NCI-H460 (cell line): ENCODE data around the gene SSBP3. TPM values are rescaled to one million over a fixed set of nuclear protein-coding genes. Genes with fewer than 3 reads are reported as not detected.

ENCODE experiments used
- DNase-seq: peaks from one replicate; pipeline ENCODE4 v3.0.0-alpha.2; 2016; ENCODE audit warnings: low read depth; ENCODE audit errors: extremely low read depth
- total RNA-seq: library from RNA; depleted of rRNA; stranded (reverse); fragments of >200 nt; shearing (Covaris generic); gene quantifications from 2 replicates; pipeline ENCODE4 v1.2.3, GENCODE V29; 2014

Gene SSBP3
- total RNA-seq, 1 experiment from 2014 or later: 3.1 TPM

DNA sequence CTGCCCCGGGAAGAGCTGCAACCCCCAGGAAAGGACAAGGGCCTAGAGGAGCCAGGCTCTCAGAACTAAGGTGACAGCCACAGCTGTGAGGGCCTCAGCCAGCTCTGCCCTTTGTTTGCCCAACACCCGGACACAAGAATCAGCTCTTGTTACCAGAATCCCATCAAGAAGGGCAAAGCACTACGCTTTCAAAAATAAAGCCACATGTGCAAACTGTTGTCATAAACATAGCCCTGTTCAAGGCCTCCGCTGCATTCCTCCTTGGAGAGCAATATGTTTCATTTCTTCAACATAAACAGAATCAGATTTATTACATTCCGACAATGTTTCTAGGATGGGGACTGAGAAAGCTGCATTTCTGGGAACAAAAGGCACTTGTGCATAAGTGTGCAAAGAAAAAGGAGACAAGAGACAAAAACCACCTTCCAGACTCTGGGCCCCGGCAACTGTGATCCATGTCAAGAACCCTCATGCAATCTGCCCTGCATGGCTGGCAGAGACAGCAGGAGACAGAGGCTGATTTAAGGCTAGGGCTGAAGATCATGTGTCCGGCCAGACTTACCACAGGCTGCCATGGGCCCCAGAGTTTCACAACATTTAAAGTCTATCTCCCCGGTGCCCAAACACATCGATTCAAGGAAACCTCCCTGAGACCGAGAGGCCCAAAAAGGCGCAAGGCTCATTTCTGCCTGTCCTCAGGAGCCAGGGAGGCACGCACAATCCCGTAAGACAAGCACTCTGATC lies 71.0 kb downstream of the SSBP3 start:
- no peak for DNase-seq

- DNase-seq: no peak
Measured at GRCh38 chr1:54332781-54333585, 73.2 kb downstream of the SSBP3 start.

DNA sequence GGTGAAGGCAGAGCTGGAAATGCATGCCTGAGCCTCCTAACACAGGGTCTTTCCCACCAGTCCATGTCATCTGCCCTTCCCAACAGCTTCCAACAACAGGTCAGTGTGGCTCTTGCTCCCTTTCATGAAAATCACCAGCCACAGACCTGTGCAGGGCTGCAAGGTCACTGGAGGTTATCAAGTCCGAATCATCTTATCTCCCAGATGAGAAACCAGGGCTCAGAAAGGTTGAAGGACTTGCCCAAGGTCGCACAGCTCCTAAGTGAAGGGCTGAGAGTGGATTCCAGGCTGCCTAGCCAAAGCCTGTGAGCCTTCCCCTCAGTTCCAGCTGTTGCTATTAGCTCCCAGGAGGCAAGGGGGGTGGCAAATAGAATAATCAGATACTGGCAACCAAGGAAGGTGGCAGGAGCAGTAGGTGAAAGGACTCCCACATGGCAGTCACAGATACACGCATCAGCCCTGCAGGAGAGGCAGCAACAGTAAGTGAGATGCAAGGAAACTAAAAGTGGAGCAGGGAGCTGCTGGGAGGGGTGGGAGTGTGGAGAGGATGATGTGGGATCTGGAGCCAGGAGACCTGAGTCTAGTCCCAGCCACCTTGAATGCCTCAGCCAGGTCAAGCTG lies 74.2 kb downstream of the SSBP3 start:
- DNase-seq: no peak

DNA sequence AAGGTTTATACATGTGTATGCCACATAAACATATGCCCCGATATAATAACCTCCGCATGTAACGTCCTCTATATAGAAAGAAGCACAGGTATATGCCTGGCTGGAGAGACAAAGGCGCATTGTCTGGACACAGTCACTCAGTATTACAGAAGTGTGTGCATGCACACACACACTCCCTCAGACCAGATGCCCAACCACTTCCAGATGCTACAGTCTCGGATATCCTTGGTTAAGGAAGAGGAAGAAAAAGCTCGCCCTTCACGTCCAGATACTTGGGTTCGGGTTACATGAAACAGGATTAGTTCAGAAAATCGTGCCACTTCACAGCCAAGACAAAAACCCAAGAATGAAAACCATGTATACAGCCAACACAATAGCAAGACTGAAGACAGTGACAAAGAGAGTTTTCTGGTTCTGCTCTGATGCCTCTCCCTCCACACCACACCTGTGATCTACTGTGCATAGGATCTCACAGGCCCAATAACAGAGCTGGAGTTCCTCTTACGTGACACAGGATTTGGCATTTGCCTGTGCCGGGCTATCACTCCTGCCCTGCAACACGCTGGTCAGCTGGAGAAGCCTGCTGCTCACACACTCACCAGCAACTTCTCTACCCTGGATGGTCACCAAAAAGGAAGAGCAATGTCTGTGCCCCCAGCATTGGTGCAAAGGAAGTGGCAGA lies 75.0 kb downstream of the SSBP3 start:
- DNase-seq: no peak

GRCh38 chr1:54329312-54330003 lies 76.7 kb downstream of the SSBP3 start:
- no peak for DNase-seq

DNA sequence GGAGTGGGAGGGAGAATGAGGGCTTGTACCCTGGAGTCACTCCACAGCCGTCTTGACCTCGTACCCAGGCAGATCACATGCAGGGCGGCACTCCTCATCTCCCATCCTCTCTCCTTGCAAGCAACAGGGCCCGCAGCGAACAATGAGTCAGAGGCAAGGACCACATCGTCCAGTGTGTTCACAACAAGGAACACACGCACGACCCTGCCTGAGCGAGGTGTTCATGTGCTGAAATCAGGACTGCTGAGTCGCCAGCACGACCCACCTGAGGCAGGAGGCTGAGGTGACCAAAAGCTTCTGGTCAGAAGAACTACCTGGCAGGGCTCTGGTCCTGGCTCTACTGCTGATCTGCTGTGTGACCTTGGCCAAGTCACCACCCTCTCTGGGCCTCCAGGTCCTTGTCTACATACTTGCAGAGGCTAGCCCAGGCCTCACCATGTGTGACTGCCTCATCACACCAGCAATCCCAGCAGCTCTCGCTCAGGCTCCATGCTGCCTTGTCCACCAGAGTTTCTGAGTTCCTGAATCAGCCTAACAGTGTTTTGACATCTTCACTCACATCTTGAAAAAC lies 78.0 kb downstream of the SSBP3 start:
- no peak for DNase-seq

- no peak for DNase-seq
Measured at GRCh38 chr1:54327386-54328065, 78.7 kb downstream of the SSBP3 start.

DNA sequence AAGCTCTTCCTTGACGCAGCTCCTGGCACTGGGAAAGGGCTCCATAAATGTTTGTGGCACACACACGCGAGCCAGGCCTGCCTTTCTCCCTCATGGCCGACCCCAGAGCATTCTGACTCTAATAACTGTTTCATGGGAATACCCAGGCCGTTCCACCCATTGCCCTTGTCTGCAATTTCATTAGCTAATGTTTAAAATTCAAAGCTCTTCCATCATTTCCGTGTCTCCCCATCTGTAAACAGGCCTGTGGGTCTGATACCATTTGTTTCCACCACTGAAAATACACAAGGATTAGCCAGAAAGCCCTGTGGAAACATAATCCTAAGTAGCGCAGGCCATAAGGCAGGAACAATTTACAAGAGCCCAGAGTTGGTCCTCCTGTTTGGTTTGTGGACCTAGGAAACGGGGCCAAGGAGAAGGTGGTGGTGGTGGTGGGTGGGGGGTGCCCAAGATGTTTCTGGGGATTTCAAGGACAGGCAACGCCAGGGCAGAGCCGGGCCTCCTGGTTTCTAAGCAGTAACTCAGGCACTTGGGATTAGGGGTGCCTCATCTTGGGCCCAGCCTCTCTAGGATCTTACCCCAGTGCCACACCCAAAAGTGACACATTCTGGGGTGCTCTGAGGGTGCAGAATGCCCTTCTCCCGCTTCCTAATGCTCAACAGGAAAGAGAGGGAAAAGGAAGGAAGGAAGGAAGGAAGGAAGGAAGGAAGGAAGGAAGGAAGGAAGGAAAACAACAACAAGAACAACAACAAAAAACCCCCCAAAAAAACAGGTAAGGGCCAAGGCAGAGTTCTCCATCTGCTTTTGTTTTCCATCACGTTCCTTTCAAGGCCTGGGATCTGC lies 79.4 kb downstream of the SSBP3 start:
- no peak for DNase-seq

DNA sequence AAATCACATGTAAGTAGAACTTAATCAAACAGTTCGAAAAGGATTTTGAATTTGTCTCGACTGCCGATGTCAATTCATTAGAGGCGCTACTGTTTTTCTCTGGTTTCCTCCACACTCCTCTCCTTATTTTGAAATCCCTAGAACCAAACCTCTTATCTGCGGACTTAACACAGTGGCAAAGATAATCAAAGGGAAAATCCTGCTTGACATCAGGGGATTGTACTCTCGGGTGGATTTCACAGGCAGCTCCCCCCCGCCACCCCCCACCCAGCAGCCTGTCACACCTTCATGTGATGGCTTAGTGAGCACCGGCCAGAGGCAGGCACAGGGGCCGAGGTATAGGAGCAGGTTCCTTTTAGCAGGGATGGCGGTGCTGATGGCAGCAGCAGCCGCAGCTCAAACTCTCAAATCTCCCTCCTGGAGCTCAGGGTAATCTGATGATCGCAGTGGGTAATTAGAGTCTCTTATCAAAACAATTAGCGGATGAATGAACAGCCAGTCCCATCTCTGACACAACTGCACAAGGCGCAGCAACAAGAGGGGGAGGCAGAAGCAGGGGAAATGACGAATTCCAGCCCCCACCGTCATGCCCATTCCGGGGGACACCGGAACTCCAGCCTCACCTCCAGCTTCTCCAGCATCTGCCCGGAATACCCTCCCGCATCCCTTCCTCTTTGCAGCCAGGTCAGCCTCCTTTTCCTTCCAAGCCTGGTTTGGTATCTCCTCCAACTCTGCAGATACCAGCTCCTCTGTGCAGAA lies 80.3 kb downstream of the SSBP3 start:
- DNase-seq: no peak

DNA sequence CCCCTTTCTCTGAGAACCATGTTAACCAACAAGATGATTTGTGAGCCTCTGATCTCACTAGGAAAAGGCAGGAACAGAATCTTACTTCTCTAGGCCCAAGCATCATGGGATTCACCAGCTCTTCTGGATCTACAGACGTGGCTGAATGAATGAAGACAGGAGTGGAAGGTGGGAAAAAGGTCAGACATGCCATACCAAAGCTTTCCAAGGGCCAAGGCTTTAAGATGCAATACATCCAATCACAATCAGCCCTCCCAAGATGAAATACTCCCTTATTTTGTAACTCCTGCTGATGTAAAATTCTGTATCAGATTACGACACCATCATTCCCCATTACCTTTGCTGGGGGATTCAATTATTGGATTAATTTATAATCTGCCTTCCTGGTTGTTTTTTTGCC lies 80.9 kb downstream of the SSBP3 start:
- no peak for DNase-seq

DNA sequence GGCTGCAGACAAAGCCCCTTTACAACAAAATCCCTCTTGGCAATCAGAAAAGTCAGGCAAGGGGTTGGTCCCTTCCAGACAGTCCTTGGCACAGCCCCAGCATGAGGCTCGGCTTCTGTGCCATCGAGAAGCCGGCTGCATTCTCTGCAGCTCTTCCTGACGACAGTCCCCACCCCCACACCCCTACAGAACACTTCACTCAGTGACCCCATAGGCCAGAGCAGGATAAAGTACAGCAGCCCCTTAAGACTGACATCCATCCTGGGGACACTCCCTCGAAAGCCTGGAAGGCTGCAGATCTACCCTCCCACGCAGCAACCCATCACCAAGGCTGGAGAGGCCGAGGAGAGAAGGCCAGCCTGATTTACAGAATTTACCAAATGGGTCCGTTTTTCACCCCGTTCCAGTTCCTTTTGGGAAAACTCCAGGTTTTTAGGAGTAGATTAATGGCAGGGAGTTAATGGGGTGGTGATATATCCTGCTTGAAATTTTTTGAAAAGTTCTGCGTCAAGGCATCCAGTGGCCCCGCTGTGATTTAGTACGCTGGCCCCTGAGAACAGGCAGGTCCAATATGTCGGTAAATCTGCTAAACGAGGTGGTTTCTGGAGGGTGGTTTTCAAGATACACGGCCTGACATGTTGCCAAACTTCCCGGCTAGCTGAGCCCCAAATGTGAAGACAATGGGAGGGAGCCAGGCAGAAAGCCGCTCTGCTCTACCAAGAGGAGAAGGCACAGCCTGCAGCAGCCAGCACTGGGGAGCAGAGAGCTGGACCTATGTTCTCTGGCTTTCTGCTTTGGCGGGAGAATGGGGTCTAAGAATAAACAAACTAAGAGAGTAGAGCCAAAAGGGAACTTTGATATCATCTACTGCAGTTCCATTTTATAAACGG lies 81.7 kb downstream of the SSBP3 start:
- no peak for DNase-seq

DNA sequence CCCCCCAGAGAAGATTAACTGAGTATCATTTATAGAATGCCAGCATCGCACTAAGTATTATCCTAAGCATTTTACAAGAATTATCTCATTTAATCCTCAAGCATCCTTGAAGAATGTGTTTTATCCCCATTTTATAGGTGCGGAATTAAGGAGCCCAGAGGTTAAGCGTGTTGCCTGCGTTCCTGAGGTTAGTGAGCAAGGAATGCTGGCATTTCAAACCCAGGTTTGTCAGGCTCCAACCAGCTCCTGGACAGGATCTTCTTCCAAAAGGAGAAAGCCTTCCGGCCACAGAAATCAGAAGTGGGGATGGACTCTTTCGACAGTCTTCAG lies 82.3 kb downstream of the SSBP3 start:
- DNase-seq: no peak

DNA sequence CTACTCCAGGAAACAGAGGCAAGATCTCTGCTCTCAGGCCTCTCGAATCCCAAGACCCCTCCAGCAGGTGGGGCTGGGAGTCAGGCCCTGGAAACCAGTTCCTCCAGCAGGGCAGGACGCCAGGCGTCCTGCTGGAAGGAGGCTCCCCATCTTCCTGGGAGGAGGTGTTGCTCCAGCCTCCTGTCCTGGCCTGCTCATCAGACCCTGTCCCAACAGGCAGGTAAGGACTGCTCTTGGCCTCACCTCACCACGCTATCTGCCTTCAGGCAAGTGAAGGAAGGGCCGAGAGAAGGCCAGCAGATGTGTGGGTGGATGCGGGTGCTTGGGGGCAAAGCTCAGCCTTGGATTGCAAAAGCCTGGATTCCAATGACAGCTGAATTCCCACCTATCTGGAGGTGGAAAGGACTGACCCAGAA lies 82.9 kb downstream of the SSBP3 start:
- no peak for DNase-seq

DNA sequence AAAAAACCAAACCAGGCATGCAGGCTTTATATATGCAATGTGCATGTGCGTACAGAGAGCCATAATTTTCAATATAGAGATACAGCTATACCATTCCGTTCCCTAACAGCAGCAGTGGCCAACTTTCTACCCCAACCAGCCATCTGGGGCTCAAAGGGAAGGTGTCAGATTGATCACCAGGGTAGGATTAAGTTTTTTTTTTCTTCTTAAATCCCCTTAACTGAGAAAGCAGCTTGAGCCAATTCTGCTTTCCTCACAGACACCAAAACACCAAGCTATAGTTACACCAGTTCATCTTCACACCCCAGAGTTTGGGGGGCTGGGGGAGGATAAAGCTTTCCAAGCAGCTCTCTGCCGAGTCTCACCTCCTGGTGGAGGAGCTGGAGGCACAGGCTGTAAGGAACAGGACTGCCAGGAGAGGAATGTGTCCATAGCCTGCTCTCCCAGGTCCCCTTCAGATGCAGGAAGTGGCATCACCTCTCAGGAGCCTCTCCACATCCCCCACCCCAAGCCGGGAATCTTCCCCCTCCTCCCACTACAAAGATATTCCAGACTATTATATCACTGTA lies 87.9 kb downstream of the SSBP3 start:
- DNase-seq: no peak

DNA sequence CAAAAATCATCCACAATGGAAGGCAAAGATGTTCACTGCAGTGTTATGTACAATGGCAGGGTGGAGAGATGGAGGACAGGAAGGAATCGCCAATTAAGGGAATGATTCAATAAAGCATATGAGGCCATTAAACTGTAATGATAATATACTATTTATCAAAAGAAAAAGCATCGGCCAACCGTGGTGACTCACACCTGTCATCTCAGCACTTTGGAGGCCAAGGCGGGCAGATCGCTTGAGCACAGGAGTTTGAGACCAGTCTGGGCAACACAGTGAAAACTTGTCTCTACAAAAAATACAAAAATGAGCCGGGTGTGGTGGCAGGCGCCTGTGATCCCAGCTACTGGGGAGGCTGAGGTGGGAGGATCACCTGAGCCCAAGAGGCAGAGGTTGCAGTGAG lies 89.1 kb downstream of the SSBP3 start:
- no peak for DNase-seq

GRCh38 chr1:54315099-54315498 lies 91.1 kb downstream of the SSBP3 start:
- no peak for DNase-seq

DNA sequence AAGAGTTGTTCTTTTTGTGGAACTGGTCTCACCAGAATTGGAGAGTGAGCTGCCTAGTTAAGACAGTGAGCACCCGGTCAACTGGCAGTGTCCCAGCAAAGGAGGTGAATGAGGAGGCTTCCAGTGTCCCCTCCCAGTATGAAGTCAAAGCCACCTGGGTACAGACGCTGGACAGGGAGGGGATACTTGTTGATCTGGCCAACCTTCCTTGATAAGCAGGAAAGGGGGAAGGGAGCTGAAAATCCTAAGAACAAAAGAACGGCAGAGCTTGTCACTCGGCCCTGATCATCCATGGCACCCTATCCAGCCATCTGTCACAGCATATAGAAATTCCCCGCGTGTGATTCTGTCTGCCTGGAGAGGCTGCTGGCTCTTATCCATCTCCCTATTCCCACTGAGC lies 91.5 kb downstream of the SSBP3 start:
- DNase-seq: no peak
